OCI-LY1 (cell line): ENCODE results near the gene ZIC3.

Experiments used
- H2AFZ ChIP-seq: fragments of 200-600 bp; sonication (generic), shearing (Covaris generic); 2 replicates; pipeline ENCODE4 v1.6.0; 2014; ENCODE audit warnings: antibody characterized with exemption, mild to moderate bottlenecking, low read length
- H3F3A ChIP-seq: fragments of 200-600 bp; sonication (generic), shearing (Covaris generic); 2 replicates; pipeline ENCODE4 v1.6.0; 2014; ENCODE audit warnings: mild to moderate bottlenecking, antibody characterized with exemption, low read length, moderate library complexity; ENCODE audit not compliant: insufficient read depth
- H3K27ac ChIP-seq: fragments of 200-600 bp; sonication (generic); 2 replicates; pipeline ENCODE4 v1.5.1; 2014; ENCODE audit warnings: low read length, mixed run types, mild to moderate bottlenecking, low read depth; ENCODE audit not compliant: poor library complexity, severe bottlenecking
- H3K27me3 ChIP-seq: fragments of 200-600 bp; sonication (generic); 2 replicates; pipeline ENCODE4 v1.6.0; 2014; ENCODE audit warnings: antibody characterized with exemption, mild to moderate bottlenecking, low read length, moderate library complexity; ENCODE audit not compliant: insufficient read depth
- H3K36me3 ChIP-seq: fragments of 200-600 bp; sonication (generic); 2 replicates; pipeline ENCODE4 v1.6.1; 2014; ENCODE audit warnings: mild to moderate bottlenecking, antibody characterized with exemption, low read length, moderate library complexity, mixed read lengths; ENCODE audit not compliant: insufficient read depth
- H3K4me1 ChIP-seq: fragments of 200-600 bp; sonication (generic); 2 replicates; pipeline ENCODE4 v1.5.1; 2014; ENCODE audit warnings: mild to moderate bottlenecking, low read length, moderate library complexity; ENCODE audit not compliant: insufficient read depth, severe bottlenecking
- H3K4me2 ChIP-seq: fragments of 200-600 bp; sonication (generic), shearing (Covaris generic); 2 replicates; pipeline ENCODE4 v1.6.1; 2014; ENCODE audit warnings: low read length
- H3K4me3 ChIP-seq: fragments of 200-600 bp; sonication (generic); 2 replicates; pipeline ENCODE4 v1.5.1; 2014; ENCODE audit warnings: low read length, low read depth, mild to moderate bottlenecking, mixed read lengths; ENCODE audit not compliant: poor library complexity, severe bottlenecking
- H3K79me2 ChIP-seq: fragments of 200-600 bp; shearing (Covaris generic); 2 replicates; pipeline ENCODE4 v1.6.1; 2016; ENCODE audit warnings: mixed run types, low read length, mixed read lengths; ENCODE audit not compliant: insufficient read depth
- H3K9ac ChIP-seq: fragments of 200-600 bp; sonication (generic), shearing (Covaris generic); 2 replicates; pipeline ENCODE4 v1.6.1; 2014; ENCODE audit warnings: mild to moderate bottlenecking, low read length, mixed read lengths
- H3K9me2 ChIP-seq: fragments of 200-600 bp; sonication (generic), shearing (Covaris generic); 2 replicates; pipeline ENCODE4 v1.6.1; 2014; ENCODE audit warnings: low read depth, mild to moderate bottlenecking, low read length, mixed read lengths
- H3K9me3 ChIP-seq: fragments of 200-600 bp; shearing (Covaris generic); 2 replicates; pipeline ENCODE4 v1.6.1; 2014; ENCODE audit warnings: low read length, mixed read lengths
- H4K20me1 ChIP-seq: fragments of 200-600 bp; sonication (generic), shearing (Covaris generic); 2 replicates; pipeline ENCODE4 v1.6.0; 2016; ENCODE audit warnings: mild to moderate bottlenecking, low read length; ENCODE audit not compliant: insufficient read depth
- EZH2 ChIP-seq: fragments of 200-600 bp; sonication (generic), shearing (Covaris generic); IDR thresholded peaks from 2 replicates; pipeline ENCODE4 v1.8.0; 2017; ENCODE audit warnings: borderline replicate concordance, mixed run types, mild to moderate bottlenecking, antibody characterized with exemption, low read length, moderate library complexity, mixed read lengths
- TF ChIP-seq, protein P1 (sequence below): fragments of 200-600 bp; sonication (generic), shearing (Covaris generic); IDR thresholded peaks from 2 replicates; pipeline ENCODE4 v1.5.1; 2017; ENCODE audit warnings: mild to moderate bottlenecking, antibody characterized with exemption, low read length, moderate library complexity, mixed read lengths

The ZIC3 gene

DNA sequence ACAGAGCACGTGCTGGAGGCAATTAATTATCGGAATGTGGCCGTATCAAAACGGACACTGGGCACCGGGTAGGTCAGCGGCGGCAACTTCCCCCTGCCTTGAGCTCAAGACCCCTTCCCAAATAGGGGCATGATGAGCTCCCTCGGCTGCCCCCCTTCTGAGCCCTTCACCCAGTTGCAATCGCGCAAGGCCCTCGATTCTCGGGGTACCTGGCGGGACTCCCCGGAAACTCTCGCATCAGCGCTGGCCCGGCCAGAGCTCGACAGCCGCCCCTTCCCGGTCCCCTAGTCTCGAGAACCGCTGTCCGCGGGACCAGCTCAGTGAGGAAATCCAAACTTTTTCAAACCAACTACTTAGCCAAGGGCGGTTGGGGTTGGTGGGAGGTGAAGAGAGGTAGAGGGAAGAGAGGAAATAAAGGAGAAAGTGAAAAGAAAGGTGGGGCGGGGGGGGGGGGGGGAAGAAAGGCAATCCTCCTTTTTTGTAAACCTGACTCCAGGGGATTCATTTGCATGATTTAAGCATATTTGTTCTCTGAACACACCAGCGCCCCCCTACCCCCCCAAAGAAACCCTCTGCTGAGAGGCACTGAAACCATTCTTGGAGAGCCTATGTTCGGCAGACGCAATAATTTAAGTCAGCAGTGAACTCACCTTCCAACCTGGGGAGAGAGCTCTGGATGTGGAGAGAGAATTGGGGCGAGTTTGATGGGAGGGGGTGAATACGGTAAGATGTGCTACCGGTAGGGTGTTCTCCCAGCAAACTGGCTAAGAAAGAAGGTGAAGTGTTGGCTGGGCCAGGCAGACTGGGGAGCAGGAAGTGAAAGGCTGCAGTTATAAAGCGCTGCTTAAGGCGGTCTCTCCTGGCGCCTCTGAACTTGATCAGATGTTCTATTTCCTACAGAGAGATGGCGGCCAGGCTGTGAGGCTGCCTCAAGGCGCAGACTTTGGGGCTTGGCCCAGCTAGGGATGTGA, 2.0 kb upstream of the ZIC3 start:
- Histone ChIP-seq H3K9ac (no peak overlapping the region), H3F3A (no peaks in the 10 kb centered on the region), H3K4me1 (no peaks in the 10 kb centered on the region), H3K27ac (no peak overlapping the region), H3K9me2 (no peaks in the 10 kb centered on the region), H3K27me3 (no peaks in the 10 kb centered on the region), H2AFZ (no peak overlapping the region), H4K20me1 (no peaks in the 10 kb centered on the region), H3K36me3 (no peaks in the 10 kb centered on the region), H3K79me2 (no peaks in the 10 kb centered on the region), H3K4me2 (no peak overlapping the region), H3K4me3 (no peak overlapping the region), H3K9me3 (no peaks in the 10 kb centered on the region)
- TF ChIP-seq, protein P1, sequence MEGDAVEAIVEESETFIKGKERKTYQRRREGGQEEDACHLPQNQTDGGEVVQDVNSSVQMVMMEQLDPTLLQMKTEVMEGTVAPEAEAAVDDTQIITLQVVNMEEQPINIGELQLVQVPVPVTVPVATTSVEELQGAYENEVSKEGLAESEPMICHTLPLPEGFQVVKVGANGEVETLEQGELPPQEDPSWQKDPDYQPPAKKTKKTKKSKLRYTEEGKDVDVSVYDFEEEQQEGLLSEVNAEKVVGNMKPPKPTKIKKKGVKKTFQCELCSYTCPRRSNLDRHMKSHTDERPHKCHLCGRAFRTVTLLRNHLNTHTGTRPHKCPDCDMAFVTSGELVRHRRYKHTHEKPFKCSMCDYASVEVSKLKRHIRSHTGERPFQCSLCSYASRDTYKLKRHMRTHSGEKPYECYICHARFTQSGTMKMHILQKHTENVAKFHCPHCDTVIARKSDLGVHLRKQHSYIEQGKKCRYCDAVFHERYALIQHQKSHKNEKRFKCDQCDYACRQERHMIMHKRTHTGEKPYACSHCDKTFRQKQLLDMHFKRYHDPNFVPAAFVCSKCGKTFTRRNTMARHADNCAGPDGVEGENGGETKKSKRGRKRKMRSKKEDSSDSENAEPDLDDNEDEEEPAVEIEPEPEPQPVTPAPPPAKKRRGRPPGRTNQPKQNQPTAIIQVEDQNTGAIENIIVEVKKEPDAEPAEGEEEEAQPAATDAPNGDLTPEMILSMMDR: no peak
- no peak for TF ChIP-seq EZH2

DNA sequence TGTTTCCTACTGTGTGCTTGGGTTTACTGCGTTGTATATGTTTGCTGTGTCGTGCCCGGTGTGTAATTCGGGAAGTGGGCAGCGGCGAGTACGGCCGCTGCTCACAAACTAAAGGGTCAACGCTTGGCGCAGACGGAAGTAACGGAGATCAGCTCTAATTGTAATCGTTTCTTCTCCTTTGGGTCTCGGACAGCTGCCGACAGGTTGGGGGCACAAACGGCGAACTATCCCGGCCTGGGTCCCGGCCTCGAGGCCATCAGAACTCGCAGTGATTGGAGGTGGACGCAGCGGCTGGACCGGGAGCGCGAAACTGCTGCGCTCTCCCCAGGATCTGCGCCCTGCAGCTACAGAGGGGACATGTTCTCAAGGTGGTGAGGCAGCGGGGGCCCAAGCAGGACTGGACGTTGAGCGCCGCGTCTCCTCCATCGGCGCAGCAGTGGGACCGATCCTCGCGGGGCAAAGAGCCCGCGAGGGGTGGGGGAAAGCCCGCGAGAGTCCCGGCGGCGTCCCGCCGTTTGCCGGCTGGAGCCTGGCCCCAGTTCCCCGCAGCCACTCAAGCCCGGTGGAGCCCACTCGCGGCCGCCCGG, 516 bp upstream of the ZIC3 start:
- H3K27ac ChIP-seq: no peak overlapping the region
- H3K27me3 ChIP-seq: no peaks in the 10 kb centered on the region
- H3K9me3 ChIP-seq: no peaks in the 10 kb centered on the region
- H2AFZ ChIP-seq: no peak overlapping the region
- TF ChIP-seq, protein P1: no peak
- no peak for TF ChIP-seq EZH2
- no peak overlapping the region for H3K4me3 ChIP-seq
- H3K79me2 ChIP-seq: no peaks in the 10 kb centered on the region
- H3K36me3 ChIP-seq: no peaks in the 10 kb centered on the region
- no peak overlapping the region for H3K4me2 ChIP-seq
- no peaks in the 10 kb centered on the region for H4K20me1 ChIP-seq
- no peak overlapping the region for H3K9ac ChIP-seq
- no peaks in the 10 kb centered on the region for H3K4me1 ChIP-seq
- no peaks in the 10 kb centered on the region for H3K9me2 ChIP-seq
- H3F3A ChIP-seq: no peaks in the 10 kb centered on the region

DNA sequence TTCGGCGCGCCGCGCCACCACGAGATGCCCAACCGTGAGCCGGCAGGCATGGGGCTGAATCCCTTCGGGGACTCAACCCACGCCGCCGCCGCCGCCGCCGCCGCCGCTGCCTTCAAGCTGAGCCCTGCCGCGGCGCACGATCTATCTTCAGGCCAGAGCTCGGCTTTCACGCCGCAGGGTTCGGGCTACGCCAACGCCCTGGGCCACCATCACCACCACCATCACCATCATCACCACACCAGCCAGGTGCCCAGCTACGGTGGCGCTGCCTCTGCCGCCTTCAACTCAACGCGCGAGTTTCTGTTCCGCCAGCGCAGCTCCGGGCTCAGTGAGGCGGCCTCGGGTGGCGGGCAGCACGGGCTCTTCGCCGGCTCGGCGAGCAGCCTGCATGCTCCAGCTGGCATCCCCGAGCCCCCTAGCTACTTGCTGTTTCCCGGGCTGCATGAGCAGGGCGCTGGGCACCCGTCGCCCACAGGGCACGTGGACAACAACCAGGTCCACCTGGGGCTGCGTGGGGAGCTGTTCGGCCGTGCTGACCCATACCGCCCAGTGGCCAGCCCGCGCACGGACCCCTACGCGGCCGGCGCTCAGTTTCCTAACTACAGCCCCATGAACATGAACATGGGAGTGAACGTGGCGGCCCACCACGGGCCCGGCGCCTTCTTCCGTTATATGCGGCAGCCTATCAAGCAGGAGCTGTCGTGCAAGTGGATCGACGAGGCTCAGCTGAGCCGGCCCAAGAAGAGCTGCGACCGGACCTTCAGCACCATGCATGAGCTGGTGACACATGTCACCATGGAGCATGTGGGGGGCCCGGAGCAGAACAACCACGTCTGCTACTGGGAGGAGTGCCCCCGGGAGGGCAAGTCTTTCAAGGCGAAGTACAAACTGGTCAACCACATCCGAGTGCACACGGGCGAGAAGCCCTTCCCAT, 1.1 kb downstream of the ZIC3 start:
- H3K9ac ChIP-seq: no peak overlapping the region
- TF ChIP-seq, protein P1: no peak
- H3K27me3 ChIP-seq: no peaks in the 10 kb centered on the region
- H3K4me3 ChIP-seq: no peak overlapping the region
- no peaks in the 10 kb centered on the region for H3F3A ChIP-seq
- no peaks in the 10 kb centered on the region for H3K79me2 ChIP-seq
- H3K9me3 ChIP-seq: no peaks in the 10 kb centered on the region
- H2AFZ ChIP-seq: no peak overlapping the region
- H3K4me2 ChIP-seq: no peak overlapping the region
- no peaks in the 10 kb centered on the region for H3K4me1 ChIP-seq
- no peaks in the 10 kb centered on the region for H4K20me1 ChIP-seq
- no peaks in the 10 kb centered on the region for H3K36me3 ChIP-seq
- H3K9me2 ChIP-seq: no peaks in the 10 kb centered on the region
- H3K27ac ChIP-seq: no peak overlapping the region
